Mesendoderm (in vitro differentiated cells): ENCODE results near the gene AXIN2.

Experiments
- DNase-seq: peaks from one replicate; pipeline ENCODE4 v3.0.0; 2013
- H2AK5ac ChIP-seq: 2 replicates; pipeline ENCODE4 v1.6.1; 2013; ENCODE audit warnings: low read length, inconsistent platforms
- H2BK120ac ChIP-seq: 2 replicates; pipeline ENCODE4 v1.6.1; 2013; ENCODE audit warnings: low read depth, mild to moderate bottlenecking, low read length, moderate library complexity, mixed read lengths
- H2BK15ac ChIP-seq: replicated peaks from 2 replicates; pipeline ENCODE4 v1.6.1; 2013; ENCODE audit warnings: low read depth, mild to moderate bottlenecking, moderate library complexity
- H2BK5ac ChIP-seq: 2 replicates; pipeline ENCODE4 v1.6.1; 2013; ENCODE audit warnings: low read length, inconsistent platforms
- H3K18ac ChIP-seq: 2 replicates; pipeline ENCODE4 v1.6.1; 2013; ENCODE audit warnings: mild to moderate bottlenecking, low read length, mixed read lengths
- H3K23ac ChIP-seq: one replicate; pipeline ENCODE4 v1.6.1; 2013; ENCODE audit warnings: low read length
- H3K27ac ChIP-seq: 2 replicates; pipeline ENCODE4 v1.5.1; 2013; ENCODE audit warnings: low read depth, mild to moderate bottlenecking, inconsistent platforms, low read length, moderate library complexity
- H3K27me3 ChIP-seq: 2 replicates; pipeline ENCODE4 v1.6.1; 2013; ENCODE audit warnings: low read length, control low read depth, mild to moderate bottlenecking, inconsistent platforms; ENCODE audit not compliant: insufficient read depth, poor library complexity
- H3K36me3 ChIP-seq: 2 replicates; pipeline ENCODE4 v1.6.1; 2013; ENCODE audit warnings: low read length, inconsistent platforms; ENCODE audit not compliant: control insufficient read depth, insufficient read depth
- H3K4ac ChIP-seq: one replicate; pipeline ENCODE4 v1.6.1; 2013; ENCODE audit warnings: low read depth, mild to moderate bottlenecking, low read length, moderate library complexity
- H3K4me1 ChIP-seq: 2 replicates; pipeline ENCODE4 v1.6.1; 2013; ENCODE audit warnings: low read depth, low read length, inconsistent platforms; ENCODE audit not compliant: control insufficient read depth
- H3K4me2 ChIP-seq: 2 replicates; pipeline ENCODE4 v1.6.1; 2013; ENCODE audit warnings: low read length
- H3K4me3 ChIP-seq: 2 replicates; pipeline ENCODE4 v1.5.1; 2013; ENCODE audit warnings: mild to moderate bottlenecking, low read length
- H3K56ac ChIP-seq: one replicate; pipeline ENCODE4 v1.6.1; 2013; ENCODE audit warnings: low read length
- H3K79me1 ChIP-seq: 2 replicates; pipeline ENCODE4 v1.6.1; 2013; ENCODE audit warnings: low read length, inconsistent platforms
- H3K79me2 ChIP-seq: 2 replicates; pipeline ENCODE4 v1.6.1; 2013; ENCODE audit warnings: mild to moderate bottlenecking, low read length; ENCODE audit not compliant: control insufficient read depth, insufficient read depth
- H3K9ac ChIP-seq: 2 replicates; pipeline ENCODE4 v1.6.1; 2013; ENCODE audit warnings: low read length, inconsistent platforms
- H4K5ac ChIP-seq: one replicate; pipeline ENCODE4 v1.6.1; 2013; ENCODE audit warnings: low read length
- H4K8ac ChIP-seq: one replicate; pipeline ENCODE4 v1.6.1; 2013; ENCODE audit warnings: low read depth, mild to moderate bottlenecking, control low read depth, low read length, moderate library complexity
- WGBS: extraction: QIAGEN DNeasy Blood & Tissue Kit; methylation state at CpG from one replicate; pipeline ENCODE4 v1.1.7; 2013; ENCODE audit warnings: low lambda C conversion rate, missing lambda C conversion rate; ENCODE audit not compliant: insufficient coverage; ENCODE audit errors: extremely low coverage; 5-methylcytosine and 5-hydroxymethylcytosine counted together

AXIN2 gene

DNA sequence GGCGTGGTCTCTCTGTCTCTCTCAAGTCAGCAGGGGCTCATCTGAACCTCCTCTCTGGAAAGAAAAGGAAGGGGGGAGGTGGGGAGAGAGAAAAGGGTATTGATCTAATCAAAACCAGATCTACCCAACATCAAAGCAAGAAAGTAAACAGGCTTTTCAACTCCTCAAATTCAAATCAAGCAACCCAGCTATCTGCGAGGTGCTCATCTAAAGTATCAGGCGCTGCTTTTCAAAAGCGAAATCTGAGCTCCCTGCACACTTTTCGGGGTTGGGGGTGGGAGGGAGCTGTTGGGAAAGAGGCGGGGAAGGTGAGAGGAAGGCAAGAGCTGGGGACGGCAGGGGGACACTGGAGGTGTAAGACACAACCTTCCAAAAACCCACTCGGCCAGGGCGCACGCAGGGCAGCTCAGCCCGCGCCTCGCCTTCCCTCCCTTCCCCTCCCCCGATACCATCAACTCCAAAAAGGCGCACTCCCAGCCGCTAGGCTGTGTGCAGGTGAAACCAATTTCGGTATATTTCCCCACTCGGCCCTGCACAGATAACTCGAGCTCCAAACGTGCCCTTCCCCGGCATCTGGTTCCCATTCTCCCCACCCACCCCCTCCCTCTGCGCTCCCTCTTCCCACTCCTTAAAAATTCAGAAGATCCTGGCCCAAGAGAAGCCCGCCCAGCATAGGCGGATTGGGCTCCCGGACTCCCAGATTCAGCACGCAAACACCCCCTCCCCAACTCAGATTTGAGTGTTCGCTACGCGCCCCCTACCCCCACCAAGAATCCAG is 2.6 kb downstream of the AXIN2 start:
- Histone ChIP-seq H3K56ac (peak overlapping the region; percentile 88), H3K36me3 (peaks cover 7% of the 10 kb centered on the region), H3K4me1 (peaks cover 25% of the 10 kb centered on the region), H3K4ac (peak overlapping the region; percentile 61), H2BK120ac (peak overlapping the region; percentile 56), H2BK15ac (no peak overlapping the region), H3K27me3 (no peaks in the 10 kb centered on the region), H3K9ac (peak overlapping the region; percentile 82), H3K79me1 (peaks cover 19% of the 10 kb centered on the region), H3K79me2 (peaks cover 36% of the 10 kb centered on the region), H3K4me3 (peak overlapping the region; percentile 74), H4K8ac (no peak overlapping the region), H3K27ac (peak overlapping the region; percentile 16), H2BK5ac (peak overlapping the region; percentile 23), H4K5ac (no peak overlapping the region), H3K18ac (peak overlapping the region; percentile 98), H3K23ac (no peak overlapping the region), H2AK5ac (no peak overlapping the region), H3K4me2 (peak overlapping the region; percentile 74)
- peak; percentile 73 for DNase-seq
- no CpG with 5 or more reads among the region's 29 CpGs for WGBS

GRCh38 chr17:65558311-65558682 is 3.2 kb downstream of the AXIN2 start:
- H3K23ac ChIP-seq, result no peak overlapping the region
- peaks cover 25% of the 10 kb centered on the region for H3K4me1 ChIP-seq
- no peaks in the 10 kb centered on the region for H3K27me3 ChIP-seq
- peaks cover 7% of the 10 kb centered on the region for H3K36me3 ChIP-seq
- peaks cover 19% of the 10 kb centered on the region for H3K79me1 ChIP-seq
- no peak overlapping the region for H3K4me3 ChIP-seq
- WGBS, result no CpG with 5 or more reads among the region's 15 CpGs
- H2AK5ac ChIP-seq, result no peak overlapping the region
- no peak overlapping the region for H3K4ac ChIP-seq
- peak overlapping the region; percentile 82 for H3K56ac ChIP-seq
- peaks cover 36% of the 10 kb centered on the region for H3K79me2 ChIP-seq
- no peak overlapping the region for H2BK120ac ChIP-seq
- no peak overlapping the region for H4K5ac ChIP-seq
- H2BK15ac ChIP-seq, result no peak overlapping the region
- H3K4me2 ChIP-seq, result peak overlapping the region; percentile 74
- no peak overlapping the region for H2BK5ac ChIP-seq
- H3K9ac ChIP-seq, result peak overlapping the region; percentile 82
- DNase-seq, result no peak
- H3K18ac ChIP-seq, result peak overlapping the region; percentile 2
- H4K8ac ChIP-seq, result no peak overlapping the region
- no peak overlapping the region for H3K27ac ChIP-seq

- Histone ChIP-seq H3K79me2 (peaks cover 36% of the 10 kb centered on the region), H2BK15ac (no peak overlapping the region), H3K4me2 (peak overlapping the region; percentile 74), H4K5ac (no peak overlapping the region), H3K79me1 (peaks cover 19% of the 10 kb centered on the region), H2BK120ac (no peak overlapping the region), H2AK5ac (no peak overlapping the region), H3K4ac (no peak overlapping the region), H3K23ac (peak overlapping the region; percentile 16), H3K56ac (peak overlapping the region; percentile 82), H3K27ac (no peak overlapping the region), H3K4me3 (no peak overlapping the region), H2BK5ac (no peak overlapping the region), H3K18ac (peak overlapping the region; percentile 2), H3K9ac (peak overlapping the region; percentile 82), H3K36me3 (peaks cover 7% of the 10 kb centered on the region), H4K8ac (no peak overlapping the region), H3K4me1 (peaks cover 28% of the 10 kb centered on the region), H3K27me3 (no peaks in the 10 kb centered on the region)
- WGBS, result no CpG with 5 or more reads among the region's 21 CpGs
- no peak for DNase-seq
These were observed 3.8 kb downstream of the AXIN2 start for GRCh38 chr17:65557349-65558310.

DNA sequence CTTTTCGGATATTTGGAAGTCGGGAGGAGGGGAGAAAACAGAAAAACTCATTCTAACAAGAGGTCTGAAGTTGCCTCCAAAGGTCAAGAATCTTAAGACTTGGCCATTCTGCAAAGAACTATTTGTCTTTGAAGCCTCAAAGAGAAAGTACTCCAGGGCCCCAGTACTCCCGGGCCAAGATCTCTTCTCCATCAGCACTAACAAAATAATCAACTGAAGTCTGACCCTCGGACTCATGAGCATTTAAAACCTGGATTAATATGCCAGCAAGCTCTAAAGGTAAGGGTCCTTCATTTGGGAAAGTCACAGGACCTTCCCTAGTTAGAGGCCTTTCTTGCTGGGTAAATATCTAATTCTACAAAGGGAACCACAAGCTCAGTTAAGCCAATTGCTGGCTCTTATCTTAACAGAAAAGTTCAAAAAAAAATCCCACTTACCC is 4.5 kb downstream of the AXIN2 start:
- no peak overlapping the region for H3K4me3 ChIP-seq
- H2BK5ac ChIP-seq, result no peak overlapping the region
- no peak overlapping the region for H2AK5ac ChIP-seq
- no peak overlapping the region for H4K5ac ChIP-seq
- H2BK15ac ChIP-seq, result no peak overlapping the region
- no peak overlapping the region for H3K23ac ChIP-seq
- peak overlapping the region; percentile 28 for H3K56ac ChIP-seq
- H3K79me2 ChIP-seq, result peaks cover 43% of the 10 kb centered on the region
- peaks cover 25% of the 10 kb centered on the region for H3K4me1 ChIP-seq
- no peaks in the 10 kb centered on the region for H3K27me3 ChIP-seq
- no CpG with 5 or more reads among the region's 4 CpGs for WGBS
- H3K9ac ChIP-seq, result peak overlapping the region; percentile 82
- H3K4ac ChIP-seq, result no peak overlapping the region
- H2BK120ac ChIP-seq, result no peak overlapping the region
- no peak overlapping the region for H3K18ac ChIP-seq
- no peak for DNase-seq
- peaks cover 8% of the 10 kb centered on the region for H3K36me3 ChIP-seq
- H3K79me1 ChIP-seq, result peaks cover 22% of the 10 kb centered on the region
- H3K4me2 ChIP-seq, result peak overlapping the region; percentile 74
- no peak overlapping the region for H3K27ac ChIP-seq
- H4K8ac ChIP-seq, result no peak overlapping the region

DNA sequence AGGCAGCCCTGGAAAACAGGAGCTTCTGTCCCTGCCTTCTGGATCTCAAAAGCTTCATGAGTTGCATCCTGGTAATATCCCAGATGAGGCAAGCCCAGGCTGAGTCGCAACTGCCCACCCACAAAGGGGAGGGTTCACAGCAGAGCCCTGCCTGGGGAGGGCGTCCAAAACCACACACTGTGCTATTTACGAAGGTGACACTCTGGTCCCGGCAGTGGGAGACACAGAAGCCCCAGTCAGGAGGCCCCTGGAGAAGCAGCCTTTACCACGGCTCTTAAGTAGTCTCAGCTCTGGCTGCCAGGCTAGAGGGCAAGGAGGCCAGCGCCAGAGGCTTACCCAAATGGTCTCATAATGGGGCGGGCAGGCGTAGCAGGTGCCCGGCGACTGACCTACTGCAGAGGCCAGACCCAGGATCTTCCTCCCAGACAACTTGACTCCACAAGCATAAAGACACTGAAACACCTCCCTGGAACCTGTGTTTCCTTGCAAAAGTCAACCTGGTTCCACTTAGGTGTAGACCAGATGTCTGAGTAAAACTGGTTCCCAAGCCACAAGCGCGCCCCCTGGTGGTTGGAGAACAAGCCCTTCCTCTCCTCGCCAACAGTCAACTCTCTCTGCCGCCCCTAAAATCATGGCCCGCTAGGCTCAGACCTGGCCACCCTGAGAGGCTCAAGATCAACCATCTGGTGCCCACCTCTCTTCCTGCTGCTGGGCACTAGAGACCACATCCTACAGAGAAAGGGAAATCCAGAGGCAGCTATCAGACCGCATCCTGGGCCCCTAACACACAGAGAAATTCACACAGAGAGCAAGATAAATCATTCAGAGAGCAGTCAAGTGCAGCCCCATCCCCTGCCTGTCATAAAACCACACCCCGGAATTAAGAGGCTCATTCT is 5.2 kb downstream of the AXIN2 start:
- Histone ChIP-seq H3K56ac (no peak overlapping the region), H3K27me3 (no peaks in the 10 kb centered on the region), H3K4me3 (no peak overlapping the region), H2AK5ac (no peak overlapping the region), H3K27ac (no peak overlapping the region), H4K8ac (no peak overlapping the region), H2BK5ac (no peak overlapping the region), H3K79me1 (peaks cover 23% of the 10 kb centered on the region), H3K4ac (no peak overlapping the region), H4K5ac (no peak overlapping the region), H3K36me3 (peaks cover 9% of the 10 kb centered on the region), H3K4me1 (peaks cover 32% of the 10 kb centered on the region), H2BK120ac (no peak overlapping the region), H3K79me2 (peaks cover 50% of the 10 kb centered on the region), H3K23ac (no peak overlapping the region), H2BK15ac (no peak overlapping the region), H3K9ac (peak overlapping the region; percentile 55), H3K4me2 (peak overlapping the region; percentile 74), H3K18ac (no peak overlapping the region)
- DNase-seq, result peak; percentile 90
- WGBS, result no CpG with 5 or more reads among the region's 17 CpGs
